ENCODE results near the gene STK17B.
A peak's percentile ranks its signal among the peaks of the same experiment; 100 is the strongest.

STK17B gene

DNA sequence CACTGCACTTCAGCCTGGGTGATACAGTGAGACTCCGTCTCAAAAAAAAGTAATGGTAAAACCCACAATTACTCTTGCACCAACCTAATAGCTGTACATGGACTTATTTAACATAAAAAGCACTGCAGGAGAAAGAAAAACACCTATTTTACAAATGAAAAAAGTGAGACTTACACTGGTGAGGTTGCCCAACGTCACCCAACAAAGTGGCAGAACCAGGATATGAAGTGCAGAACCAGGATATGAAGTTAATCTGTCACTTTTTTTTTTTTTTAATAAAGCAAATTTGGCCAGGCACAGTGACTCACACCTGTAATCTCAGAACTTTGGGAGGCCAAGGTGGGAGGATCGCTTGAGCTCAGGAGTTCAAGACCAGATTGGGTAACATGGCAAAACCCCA is 13.5 kb upstream of the STK17B start:
- no peak for DNase-seq

DNA sequence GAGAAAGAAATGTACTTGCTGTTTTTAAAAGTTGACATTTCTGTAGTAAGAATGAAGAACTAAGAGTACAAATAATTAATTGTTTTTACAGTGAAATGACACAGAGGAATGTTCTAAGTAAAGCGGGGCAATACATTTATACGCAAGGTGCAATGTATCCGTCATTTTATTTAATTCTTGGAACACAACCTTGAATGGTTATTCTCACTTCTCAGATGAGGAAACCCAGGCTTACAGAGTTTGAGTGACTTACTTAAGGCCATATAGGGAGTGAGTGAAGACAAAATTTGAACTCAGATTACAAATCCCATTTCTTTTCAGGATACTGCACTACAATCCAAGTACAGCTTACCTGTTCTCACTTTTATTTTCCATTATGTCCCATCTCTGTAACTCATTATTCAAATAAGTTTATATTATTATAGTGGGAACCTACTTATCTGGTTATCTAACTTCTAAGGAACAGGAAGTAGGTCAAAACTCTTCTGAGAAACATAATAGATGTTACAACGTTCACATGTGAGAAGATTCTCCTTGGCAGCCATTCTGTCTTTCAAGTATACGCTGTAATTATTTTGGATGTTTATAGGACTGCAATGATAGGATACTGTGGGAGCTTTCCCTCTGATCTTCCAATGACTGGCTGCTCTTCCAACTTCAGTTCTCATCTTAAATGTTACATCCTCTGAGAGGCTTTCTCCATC is 12.3 kb upstream of the STK17B start:
- DNase-seq: no peak

DNA sequence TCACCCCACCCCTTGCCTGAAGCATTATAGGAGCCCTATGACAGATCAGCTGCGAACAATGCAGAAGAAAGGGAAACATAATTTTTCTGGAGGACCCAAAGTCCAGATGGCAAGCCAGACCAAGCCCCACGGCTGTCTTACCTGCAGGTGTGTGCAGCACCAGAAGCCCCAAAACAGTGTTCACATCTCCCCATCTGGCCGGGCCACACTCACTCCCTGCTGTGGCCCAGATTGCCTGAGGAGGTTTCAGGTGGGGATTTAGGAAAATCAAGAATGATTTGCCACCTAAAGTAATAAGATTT is 11.7 kb upstream of the STK17B start:
- no peak for DNase-seq

DNA sequence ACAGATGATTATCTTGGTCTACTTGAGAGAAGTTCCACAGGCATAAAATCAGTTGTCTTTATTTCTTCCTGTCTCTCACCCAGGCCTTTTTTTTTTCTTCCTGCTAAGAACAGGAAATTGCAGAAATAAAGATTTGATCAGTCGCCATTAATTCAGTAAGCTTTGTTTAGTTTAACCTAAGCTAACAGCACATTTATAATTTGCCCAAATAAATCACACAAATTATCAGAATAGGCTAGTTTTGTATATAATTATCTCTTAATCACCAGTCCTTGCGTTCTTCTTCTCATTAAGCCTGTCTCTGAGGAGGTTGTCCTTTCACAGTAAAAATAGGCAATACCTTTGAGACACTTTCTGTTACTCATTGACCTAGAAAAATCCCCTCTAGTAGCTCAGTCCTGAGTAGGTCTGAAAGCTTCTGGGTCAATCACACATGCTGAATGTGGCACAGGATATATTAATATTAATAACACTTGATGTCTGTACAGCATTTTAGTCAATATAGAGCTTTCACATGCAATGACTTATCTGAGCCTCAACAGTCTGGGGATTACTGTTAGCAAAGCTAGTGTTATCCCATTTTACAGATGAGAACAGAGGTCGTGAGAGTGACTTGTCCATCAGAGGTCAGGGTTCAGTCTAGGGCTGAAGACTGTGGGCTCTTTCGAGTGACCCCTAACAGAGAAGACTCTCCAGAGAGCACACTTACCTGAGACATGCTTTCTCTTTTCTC is 11.2 kb upstream of the STK17B start:
- DNase-seq: no peak

DNA sequence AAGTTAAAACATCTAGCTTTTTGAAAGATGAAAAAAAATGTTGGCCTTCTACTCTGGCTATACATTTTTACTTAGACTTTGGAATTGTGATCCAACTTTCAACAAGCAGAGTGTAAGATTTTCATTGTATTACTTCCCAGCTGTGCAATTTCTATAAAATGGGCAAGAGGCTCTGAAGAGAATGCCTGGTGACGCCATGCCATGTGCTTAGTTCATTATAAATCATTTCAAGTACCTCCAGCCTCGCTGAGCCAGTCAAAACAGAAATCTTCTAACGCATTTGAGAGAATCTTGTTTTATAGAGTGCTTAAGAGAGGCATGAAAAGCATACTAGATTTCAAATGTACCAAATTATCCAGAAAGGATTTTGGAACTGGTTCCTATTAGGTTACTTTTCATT is 10.1 kb upstream of the STK17B start:
- DNase-seq: no peak

DNA sequence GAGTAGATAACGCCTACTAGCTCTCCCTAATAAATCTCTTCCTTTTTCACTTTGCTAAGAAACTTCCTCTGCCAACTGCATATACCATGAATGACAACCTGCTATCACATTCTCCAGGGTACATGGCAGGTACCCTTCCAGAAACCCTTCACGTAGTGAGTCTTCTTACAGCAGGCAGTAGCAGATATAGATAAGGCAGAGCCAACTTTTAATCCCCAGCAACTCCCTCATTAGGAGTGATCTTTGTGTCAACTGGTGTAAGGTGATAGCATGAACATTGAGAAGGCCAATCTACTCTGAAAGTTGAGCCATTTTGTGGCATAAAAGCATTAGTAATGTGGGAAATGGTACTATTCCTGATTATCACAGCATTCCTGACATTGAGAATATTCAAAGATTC is 5.7 kb upstream of the STK17B start:
- DNase-seq: no peak

DNA sequence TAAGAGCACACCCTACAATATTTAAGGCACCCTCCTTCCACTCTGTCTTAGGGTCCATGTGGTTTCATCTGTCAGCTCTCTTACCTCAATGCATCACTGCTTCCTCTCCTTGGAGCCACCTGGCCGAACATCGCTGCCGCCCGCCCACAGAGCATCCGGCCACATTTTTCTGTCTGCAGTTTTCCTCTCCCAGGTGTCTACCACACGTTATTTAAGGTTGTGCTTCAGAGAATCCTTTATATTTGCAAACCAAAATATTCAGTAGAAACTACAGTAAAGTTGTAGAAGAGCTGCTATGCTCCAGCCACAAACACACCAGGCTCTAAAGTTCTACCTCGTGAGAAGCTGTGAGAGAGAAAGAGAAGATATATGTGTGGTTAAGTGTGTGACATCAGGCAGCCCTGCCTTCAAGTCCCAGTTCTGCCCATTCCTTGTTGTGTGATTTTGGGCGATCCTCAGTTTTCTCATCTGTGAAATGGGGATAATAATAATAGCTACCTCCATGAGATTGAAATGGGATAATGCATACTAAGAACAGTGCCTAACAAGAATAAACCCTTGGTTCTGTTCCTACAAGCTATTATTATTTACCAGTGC is 4.9 kb upstream of the STK17B start:
- DNase-seq: no peak

DNA sequence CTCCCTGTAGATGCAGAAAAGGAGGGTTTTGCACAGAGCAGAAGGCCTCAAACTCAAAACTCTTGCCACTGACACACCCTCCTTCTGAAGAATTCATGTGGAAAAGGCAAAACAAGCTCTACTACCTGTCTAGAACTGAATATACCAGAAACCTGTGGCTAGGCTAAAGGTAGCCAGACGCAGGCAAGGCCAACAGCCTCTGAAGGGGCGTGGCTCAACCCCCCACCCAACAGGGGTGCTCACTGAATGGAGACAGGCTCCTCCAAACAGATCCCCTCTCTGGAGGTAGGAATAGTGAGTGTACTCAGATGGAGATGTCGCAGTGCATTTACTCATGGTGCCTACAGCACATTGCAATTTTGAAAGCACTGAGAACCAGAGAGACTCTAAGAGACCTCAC is 3.0 kb upstream of the STK17B start:
- DNase-seq: no peak

DNA sequence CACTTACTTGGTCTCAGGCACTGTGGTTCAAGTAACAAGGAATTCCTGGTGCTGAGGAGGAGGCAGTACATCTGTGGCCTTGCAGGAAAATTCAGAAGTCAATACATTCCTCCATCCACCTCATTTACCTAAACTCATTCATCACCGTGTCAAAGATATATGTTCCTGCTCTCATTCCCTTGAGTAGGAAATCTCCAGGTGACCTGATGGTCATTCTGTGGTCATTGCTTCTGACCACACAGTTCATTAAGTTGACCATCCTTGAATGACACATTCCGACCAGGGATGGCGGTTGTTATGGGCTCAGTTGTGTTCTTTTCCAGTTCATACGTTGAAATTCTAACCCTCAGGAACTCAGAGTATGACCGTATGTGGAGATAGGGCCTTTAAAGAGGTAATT is 2.1 kb upstream of the STK17B start:
- no peak for DNase-seq

DNA sequence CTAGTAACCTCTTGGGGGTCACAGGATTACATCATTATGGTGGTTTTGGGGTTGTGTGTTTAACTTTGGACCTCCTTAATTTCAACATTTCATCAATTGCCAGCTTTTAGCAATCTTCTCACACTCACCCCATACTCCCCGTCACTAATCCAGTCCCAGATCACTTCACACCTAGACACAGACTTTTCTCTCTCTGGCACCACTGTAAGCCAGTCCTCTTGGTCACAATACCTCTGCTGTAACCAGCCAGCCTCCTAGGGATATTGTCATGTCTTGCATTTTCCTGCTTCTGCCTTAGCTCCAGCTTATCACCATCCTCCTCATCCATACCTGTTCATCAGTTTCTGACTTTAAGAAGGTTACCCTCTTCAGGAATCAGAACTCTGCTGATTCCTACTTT is 1.6 kb upstream of the STK17B start:
- DNase-seq: no peak

DNA sequence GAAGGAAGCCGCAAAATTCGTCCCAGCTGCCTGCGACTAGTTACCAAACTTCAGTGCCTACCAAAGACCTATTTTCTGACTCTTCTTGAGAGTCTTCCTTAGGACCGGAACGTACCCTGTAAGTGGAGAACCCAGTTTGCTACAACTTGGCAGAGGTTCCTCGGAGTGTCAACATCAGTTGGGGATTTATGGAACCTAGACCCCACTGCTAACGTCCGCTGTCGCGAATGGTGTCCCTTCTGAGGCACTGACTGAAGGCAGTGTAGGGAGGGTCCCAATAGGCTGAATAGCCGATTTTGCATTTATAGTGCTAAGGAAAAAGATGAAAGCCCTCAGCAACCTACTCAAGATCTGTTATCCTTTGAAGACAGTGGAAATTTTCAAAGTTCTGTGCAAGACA is 568 bp upstream of the STK17B start:
- peak in 2 of 56 donors; percentile 49 to 59 for DNase-seq

DNA sequence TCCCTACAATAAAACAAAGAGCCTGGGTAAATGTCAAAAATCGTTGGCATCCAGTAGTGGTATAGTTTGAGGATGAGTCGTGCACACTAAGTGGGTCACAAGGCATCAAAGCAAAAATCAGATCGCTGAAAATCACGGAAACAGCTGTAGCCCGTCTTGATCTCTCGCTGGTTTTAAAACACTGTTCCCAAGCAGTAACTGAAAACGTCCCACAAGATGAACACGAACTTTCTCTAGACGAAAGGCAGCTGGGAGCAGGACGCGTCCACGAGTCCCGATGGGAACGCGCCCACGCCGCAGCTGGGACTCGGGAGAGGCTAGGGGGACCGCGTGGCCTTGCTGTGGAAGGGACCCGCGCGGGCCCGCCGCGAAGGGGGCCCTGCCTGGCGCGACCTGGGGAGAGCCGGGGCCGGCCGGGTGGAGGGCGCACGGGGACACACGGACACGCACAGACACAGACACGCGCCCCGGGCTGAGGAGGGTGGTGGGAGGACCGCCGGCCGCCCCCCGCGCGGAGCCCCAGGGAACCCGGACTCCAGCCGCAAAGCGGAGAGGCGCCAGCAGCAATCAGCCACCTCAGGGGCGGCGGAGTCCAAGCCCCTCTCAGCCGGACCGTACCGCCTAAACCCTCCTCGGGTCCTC is 651 bp downstream of the STK17B start:
- peak in 15 of 56 donors; percentile 2 to 48 (median 25) for DNase-seq

DNA sequence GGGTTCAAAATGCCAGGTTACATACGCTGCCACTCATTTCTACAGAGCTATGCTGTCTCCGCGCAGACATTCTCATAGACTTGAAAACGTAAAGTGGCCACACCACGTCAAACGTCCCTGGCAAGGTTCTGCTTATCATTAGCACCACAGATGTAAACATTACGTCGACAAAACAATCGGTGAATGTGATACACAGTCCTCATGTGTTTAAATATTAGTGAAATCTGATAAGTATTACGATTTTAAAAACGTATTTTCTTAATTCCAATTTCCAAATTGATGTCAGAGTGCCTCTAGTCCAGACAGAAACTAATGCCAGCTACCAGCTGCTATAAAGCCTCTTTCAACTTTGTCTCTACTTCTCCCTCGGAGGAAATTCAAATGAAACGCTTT is 1.2 kb downstream of the STK17B start:
- DNase-seq: no peak

DNA sequence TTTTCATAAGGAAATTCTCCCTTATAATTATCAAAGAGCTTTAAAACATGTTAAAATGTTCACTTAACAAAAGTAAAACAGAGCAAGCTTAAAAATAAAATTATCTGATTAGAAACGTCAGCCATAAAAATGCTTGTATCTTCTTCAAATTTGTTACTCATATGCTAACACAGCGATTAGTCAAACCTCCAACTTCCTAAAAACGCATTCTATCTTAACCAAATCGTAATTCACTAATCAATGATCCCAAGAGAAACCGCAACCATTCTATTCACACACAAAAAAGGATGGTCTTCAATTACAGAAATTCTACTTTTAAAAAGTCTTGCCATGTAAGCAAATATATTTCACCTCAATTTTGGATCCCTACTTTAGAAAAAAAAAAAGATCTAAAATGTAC is 1.9 kb downstream of the STK17B start:
- no peak for DNase-seq

DNA sequence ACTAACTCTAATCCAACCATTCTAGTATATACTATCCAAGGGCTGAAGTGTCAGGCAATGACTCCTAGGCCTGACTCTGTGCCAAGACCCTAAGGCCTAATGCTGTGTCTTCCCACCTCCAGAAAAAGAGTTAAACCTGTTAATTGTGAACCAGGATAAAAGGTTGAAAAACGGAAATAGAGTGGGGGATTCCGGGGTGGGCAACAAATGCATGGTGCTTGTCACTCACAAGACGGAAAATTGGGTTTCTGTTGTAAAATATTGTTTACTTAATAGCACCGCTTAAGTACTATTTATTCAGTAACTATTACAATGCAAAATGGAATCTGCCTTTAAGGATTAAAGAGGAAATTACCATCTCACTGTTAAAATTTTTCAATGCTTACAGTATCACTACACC is 3.2 kb downstream of the STK17B start:
- no peak for DNase-seq

DNA sequence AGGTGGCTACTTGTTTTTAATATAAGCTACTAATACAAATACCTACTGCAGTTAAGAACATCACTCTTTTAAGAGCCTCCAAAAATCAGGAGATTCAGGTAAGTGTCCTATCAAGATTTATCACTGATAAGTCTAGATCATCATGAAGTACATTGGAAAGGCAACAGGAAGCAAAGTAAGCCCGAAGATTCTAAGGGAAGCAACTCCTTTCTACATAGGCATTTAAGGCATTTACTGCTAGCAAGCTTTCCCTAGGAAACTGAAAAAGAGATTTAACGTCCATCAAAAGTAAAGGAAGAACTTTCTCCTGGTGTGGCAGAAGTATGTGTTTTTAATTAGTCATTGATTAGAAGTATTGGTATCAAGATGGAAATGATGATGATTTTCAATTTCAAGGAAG is 3.7 kb downstream of the STK17B start:
- no peak for DNase-seq

DNA sequence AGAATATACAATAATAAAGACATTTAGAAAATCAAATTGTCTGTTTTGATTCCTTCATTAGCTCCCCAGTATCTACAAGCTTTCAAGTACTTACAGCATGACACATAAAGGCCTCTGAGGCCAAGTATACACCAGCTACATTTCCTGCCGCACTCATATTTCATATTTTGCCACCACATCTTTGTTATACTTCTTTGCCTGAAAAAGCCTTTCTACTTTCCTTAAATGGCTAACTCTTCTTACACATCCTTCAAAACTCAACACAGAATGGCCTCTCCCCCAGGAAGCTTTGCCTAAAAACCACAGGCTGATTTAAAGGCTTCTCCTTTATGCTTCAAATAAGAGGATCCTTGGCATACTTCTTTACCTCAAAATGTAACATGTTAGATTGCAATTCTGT is 4.5 kb downstream of the STK17B start:
- DNase-seq: no peak

DNA sequence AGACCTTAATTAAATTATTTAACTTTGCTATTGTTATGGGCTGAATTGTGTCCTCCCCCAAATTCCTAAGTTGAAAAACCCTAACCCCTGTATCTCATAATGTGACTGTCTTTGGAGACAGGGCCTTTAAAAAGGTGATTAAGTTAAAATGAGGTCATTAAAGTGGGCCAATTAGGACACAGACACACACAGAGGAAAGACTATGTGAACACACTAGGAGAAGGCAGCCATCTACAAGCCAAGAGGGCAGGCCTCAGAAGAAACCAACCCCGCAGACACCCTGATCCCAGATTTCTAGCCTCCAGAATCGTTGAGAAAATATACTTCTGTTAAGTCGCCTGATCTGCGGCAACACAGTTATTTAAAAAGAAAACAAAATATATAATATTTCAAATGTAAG is 6.4 kb downstream of the STK17B start:
- no peak for DNase-seq

DNA sequence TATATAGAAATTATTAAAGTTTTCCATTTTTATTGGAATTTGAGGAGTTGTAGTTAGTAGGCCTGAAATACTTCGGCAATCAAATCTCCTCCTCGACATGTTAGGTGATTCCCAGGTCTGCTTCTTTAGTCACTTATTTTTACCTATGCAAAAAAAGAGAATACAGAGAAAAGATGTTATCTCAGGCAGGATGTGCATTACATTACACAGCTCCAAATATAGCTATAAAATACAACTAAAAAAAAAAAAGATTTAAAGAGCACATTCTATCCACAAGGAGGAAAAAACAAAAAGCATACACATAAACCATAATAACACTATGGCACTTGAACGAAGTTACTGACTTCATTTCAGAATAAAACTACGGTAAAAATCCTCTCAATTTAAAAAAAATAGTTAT is 8.1 kb downstream of the STK17B start:
- no peak for DNase-seq

DNA sequence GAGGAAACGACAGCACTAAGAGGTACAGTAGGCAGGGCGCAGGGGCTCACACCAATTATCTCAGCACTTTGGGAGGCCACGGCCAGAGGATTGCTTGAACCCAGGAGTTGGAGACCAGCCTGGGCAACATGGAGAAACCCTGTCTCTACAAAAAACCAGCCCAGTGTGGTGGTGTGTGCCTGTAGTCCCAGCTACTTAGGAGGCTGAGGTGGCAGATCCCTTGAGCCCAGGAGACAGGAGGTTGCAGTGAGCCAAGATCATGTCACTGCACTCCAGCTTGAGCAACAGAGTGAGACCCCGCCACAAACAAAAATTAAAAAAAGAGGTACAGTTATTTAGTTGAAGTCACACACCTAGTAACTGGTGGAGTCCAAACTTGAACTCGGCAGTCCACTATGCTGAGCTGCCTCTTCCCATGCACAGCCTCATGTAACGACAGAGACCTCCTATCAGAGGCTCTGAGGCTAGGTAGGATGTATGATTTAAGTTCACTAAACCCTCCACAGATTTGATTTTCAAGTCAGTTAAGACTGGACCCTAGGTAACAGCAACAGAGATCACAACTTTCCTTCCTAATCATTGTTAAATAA is 8.7 kb downstream of the STK17B start:
- no peak for DNase-seq

DNA sequence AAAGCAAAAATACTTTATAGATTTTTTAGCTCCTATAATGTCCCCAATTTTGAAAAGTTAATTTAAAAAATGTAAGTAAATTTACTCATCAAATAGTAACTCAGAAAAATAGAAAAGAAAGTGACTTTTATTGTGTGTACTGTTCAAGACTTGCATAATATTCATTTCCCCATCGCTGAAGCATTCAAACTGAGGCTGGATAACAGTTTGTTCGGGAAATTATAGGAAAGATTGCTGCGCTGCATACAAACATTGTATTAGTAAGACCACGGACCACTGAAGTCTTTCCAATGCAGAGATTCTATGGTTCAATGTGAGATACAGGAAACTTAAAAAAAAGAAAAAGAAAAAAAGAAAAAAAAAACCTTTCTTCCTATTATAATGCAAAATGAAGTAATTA is 10.4 kb downstream of the STK17B start:
- no peak for DNase-seq

DNA sequence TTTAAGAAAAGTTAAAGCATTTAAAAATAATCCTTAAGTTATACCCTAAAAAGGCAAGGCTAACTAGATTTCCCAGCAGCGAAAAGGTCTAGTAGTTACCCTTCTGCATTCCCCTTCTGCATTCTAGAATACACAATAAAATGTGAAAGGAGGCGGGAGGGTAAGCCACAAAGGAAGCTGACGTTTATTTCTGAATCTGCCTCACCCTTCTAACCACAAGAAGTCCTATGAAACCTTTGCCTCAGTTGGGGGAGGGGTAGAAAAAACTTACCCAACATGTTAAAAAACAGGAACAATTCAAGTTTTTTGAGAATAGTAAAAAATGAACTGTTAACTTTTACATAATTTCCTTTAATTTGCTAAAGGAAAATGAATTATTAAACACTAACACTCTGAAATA is 11.3 kb downstream of the STK17B start:
- peak in 2 of 56 donors; percentile 4 to 10 for DNase-seq

Data from amygdala (tissue), 56 donors.